Uterus (tissue), 2 donors: ENCODE data around the gene SERPINI1.

Experiments
- CTCF ChIP-seq, 4 experiments: fragments of 200-600 bp in 2 of 4; fragments of 450-650 bp in 2 of 4; sonication (generic) in 2 of 4; IDR thresholded peaks; one replicate each; pipeline ENCODE4 v1.5.1; 2016 to 2019; ENCODE audit warnings: antibody characterized with exemption in 4 of 4, mild to moderate bottlenecking in 2 of 4, moderate library complexity in 1 of 4
- POLR2A ChIP-seq, 2 donors: fragments of 450-650 bp; IDR thresholded peaks; one replicate each; pipeline ENCODE4 v1.6.1; 2016; ENCODE audit warnings: antibody characterized with exemption in 2 of 2, mild to moderate bottlenecking in 1 of 2, moderate library complexity in 1 of 2

GRCh38 chr3:167787440-167787839 is 51.9 kb downstream of the SERPINI1 start:
- no peak for TF ChIP-seq CTCF (IDR thresholded peaks at IDR 0.05)
- no peak for TF ChIP-seq POLR2A (IDR thresholded peaks at IDR 0.05)
